HL-60/S4 treated with retinoic acid at 250 ng/mL for 4 days and 3 days (cell line): ENCODE data around the gene RAPGEF1.
"Not testable (repeated sequence)": the region's sequence is repeated elsewhere in the genome, so short reads cannot be mapped to it uniquely, and the experiment has no call there.

Experiments used
- in situ Hi-C: fragments of 300-500 bp; cut with MboI; formaldehyde crosslinking; loops from 2 replicates; pipeline ENCODE4 v1.7.0; 2022; ENCODE audit warnings: low sequenced_read_pairs

Gene RAPGEF1

GRCh38 chr9:131709010-131709770, 30.7 kb downstream of the RAPGEF1 start:
- in situ Hi-C loops: not testable (repeated sequence)

DNA sequence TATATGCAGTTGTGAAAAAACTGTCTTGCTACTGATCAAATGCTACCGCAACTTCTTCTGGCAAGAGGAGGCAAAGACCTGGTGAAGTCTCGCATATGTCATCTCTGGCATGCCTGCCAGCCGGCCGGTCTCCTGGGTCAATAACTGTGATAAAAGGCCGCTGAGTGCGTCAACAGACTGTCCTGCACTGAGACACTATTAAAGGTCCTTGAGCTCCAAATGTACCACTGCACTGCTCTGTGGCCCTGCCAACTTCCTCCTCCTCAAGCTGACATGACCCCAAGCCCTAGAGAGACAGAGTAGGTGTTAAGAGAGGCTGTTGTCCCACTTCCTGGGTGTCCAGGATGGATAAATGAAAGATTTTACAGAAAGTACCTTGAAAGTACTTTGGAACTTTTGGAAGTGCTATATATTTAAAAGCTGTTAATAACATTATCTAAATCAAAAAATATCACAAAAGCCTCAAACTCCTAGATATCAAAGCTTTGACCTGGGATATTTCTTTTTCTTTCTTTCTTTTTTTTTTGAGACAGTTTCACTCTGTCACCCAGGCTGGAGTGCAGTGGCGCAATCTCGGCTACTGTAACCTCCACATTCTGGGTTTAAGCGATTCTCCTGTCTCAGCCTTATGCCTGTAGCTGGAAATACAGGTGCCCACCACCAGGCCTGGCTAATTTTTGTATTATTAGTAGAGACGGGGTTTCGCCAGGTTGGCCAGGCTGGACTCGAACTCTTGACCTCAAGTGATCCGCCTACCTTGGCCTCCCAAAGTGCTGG, 31.5 kb downstream of the RAPGEF1 start:
- in situ Hi-C loops: no loop called here

DNA sequence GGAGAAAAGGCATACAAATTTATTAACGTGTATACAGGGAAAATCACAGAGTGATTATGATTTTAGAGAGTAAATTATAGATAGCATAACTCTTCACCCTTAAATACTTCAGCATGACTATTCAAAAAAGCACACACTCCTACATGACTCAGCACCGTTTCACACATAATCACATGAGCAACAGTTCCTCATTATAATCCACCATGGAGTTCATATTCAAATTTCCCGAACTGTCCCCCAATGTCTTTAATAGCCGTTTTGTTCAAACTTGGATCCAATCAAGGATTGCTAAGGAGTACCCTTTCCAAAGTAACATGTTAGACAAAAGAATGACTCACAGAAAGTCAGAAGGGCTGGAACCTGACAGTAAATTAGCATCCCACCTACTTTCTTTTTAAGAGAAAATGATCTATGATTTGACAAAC, 32.1 kb downstream of the RAPGEF1 start:
- in situ Hi-C loops: no loop called here

GRCh38 chr9:131707050-131707449, 32.8 kb downstream of the RAPGEF1 start:
- in situ Hi-C loops: no loop called here

GRCh38 chr9:131706608-131706970, 33.3 kb downstream of the RAPGEF1 start:
- in situ Hi-C loops: no loop called here

GRCh38 chr9:131704988-131705387, 34.9 kb downstream of the RAPGEF1 start:
- in situ Hi-C loops: no loop called here

DNA sequence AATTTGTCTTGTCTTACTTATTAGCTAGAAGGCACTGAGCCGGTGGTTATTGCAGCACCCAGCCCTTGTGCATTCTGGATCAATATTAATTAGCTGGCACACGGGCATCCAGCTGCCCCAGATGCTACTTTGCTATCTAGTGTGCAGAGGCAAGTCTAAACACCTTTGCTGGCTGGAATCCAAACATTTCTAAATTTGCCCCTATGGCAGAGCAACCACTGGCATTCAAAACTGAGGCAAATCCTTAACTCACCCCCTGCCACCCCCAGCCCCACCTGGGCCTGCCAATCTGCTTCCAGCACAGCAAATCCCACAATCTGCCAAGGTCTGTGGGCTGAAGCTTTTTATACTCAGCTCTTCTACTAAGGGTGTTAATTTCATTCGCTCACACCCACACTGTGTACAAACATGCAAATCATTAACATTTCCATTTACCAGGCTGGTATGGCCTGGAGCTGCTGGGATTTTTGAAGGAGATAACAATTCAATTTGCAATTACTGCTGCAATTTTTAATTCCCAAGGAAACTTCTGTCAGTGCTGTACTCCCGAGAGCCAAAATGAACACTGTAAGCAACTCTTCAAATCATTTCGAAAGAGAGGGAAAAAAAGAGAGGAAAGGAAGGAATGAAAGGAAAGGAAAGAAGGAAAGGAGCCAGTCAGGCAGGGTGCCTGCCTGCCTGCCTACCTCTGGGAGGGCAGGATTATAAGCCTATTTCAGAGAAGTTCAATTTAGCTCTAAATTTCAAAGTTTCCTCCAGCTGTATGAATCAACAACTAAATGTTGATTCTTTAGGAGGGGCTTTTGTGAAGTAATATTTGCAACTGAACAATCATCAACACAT, 35.5 kb downstream of the RAPGEF1 start:
- in situ Hi-C loops: no loop called here

DNA sequence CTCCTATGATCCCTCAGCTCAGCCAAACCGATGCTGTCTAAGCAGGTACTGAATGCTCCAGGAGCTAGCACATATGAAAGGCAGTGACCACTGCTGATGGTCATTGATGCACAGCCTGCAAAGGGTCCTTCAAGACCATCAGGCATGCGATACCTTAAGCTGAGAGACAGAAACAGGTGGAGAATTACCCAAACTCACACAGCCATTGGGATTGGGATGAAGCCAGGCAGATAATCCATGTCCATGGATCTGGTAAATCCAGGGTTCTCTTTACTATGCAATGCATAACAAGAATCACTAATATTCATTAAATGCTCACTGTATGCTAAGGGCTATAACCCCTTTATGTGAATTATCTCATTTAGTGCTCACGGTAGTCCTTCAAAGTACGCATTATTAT, 36.2 kb downstream of the RAPGEF1 start:
- in situ Hi-C loops: no loop called here

DNA sequence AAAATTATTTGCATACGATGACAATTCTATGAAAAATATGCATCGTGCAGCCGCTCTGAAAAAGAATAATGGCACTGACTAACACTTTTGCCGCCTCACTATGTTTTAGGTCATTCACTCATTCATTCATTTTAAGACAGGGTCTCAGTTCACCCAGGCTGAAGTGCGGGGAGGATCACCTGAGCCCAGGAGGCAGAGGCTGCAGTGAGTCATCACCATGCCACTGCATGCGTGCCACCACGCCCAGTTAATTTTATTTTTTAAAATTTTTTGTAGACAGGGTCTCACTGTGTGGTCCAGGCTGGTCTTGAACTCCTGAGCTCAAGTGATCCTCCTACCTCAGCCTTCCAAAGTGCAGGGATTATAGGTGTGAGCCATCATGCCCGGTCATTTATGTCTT, 37.0 kb downstream of the RAPGEF1 start:
- in situ Hi-C loops: no loop called here

DNA sequence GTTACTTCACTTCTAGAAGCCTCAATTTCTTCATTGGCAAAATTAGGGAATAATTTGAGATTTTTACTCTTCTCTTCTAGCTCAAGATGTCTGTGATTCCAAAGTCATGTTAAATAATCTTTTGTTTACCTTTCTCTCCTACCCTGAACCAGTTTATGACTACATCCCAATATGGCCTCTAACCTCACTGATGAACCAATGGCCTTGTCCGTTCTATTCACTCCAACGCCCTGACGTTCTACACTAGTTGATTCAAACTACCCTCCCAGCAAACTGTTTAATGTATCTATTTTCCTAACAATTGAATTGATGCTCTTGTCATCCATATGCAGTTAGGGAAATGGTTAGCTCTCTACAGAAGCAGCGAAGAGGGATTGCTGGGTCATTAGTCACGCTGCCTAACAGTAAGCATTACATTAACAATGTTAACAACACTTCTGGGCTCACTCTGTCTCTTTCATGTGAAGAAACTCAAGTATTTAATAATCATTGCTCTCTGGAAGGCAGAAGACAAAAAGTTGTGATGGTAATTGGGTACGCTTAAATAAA, 38.0 kb downstream of the RAPGEF1 start:
- in situ Hi-C loops: no loop called here

- in situ Hi-C loops: no loop called here
Measured at GRCh38 chr9:131701436-131701781, 38.5 kb downstream of the RAPGEF1 start.

GRCh38 chr9:131700765-131701435, 39.0 kb downstream of the RAPGEF1 start:
- in situ Hi-C loops: no loop called here

DNA sequence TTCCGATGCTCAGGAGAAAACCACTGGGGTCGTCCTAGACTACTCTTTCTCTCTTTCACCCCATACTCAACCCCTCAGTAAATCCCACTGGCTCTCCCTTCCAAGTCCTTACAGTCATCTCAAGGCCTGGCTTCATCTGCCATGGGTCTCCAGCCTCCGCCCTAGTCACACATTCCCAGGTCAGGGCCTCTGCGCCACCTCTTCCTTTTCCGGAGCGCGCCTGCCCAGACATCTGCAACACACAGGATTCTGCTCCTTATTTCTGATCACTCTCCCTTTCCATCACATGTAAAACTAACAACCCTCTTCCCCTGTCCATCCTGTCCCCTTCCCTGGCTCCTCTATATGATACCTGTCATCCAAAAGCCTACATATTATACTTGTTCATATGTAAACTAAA, 39.8 kb downstream of the RAPGEF1 start:
- in situ Hi-C loops: no loop called here

DNA sequence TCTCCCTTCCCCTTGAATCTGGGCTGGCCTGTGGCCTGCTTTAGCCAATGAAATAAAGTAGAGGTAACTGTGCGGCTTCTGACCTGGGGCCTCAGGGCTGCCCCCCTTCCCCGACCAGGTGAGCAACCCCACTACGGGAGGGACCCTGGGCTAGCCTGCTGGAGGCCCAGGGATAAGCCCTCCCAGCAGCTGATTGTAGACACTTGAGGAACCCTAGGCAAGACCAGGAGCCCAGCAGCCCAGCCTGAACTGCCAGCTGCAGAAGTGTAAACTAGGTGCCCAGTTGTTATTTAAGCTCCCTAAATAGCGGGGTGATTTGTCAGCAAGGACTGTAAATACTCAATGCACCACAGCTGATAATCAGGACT, 41.3 kb downstream of the RAPGEF1 start:
- in situ Hi-C loops: no loop called here

DNA sequence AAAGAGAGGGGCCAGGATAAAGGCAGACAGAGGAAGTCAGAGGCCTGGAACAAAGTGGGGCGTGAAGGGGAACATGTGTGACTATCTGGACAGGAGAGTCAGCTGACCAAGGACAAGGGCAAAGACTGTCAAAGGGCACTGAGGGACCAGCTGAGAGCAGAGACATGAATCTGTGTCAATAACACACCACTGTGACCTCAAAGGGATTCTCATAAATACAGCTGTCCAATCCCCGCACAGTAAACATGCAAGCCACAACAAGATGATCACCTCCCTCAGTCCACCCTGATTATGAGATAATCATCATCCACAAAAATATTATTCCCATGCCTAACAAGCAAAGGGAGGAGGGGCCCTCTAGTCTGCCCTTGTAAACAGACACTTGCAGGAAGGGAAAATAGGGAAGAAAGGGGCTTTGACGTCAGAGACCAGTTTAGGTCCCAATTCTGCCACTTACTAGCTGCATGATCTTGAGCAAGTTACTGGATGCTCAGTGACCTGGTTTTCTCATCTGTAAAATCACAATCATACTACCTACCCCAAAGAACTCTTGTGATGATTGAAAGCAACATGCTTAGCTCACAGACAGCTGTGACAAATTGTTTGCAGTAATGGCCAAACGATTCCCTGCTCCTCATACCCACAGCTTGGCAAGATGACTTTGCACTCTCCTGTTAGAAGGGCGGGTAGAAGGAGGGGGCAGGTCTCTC, 41.8 kb downstream of the RAPGEF1 start:
- in situ Hi-C loops: no loop called here

DNA sequence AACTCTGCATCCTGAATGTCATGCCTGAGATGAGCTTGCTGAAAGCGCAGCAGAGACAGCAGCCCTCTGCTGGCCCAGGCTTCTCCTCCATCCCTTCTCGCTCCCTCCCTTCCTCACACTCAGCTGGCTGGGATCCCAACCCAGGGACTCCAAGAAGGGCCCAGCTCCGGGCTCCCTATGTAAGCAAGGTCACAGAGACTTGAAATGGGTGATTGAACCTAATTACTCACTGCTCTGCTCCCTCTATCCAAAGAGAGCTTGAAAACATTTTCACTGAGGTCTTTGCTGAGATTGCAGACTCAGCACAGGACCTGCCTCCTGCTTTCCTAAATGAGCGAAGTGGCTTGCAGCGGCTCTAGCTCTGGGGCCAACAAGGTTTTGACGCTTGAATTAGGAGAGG, 42.8 kb downstream of the RAPGEF1 start:
- in situ Hi-C loops: no loop called here

- in situ Hi-C loops: no loop called here
Measured at GRCh38 chr9:131695836-131696460, 43.9 kb downstream of the RAPGEF1 start.

GRCh38 chr9:131695366-131695765, 44.5 kb downstream of the RAPGEF1 start:
- in situ Hi-C loops: no loop called here

GRCh38 chr9:131693651-131694597, 46.0 kb downstream of the RAPGEF1 start:
- in situ Hi-C loops: no loop called here
